ENCODE results near the gene EEPD1.

DNA sequence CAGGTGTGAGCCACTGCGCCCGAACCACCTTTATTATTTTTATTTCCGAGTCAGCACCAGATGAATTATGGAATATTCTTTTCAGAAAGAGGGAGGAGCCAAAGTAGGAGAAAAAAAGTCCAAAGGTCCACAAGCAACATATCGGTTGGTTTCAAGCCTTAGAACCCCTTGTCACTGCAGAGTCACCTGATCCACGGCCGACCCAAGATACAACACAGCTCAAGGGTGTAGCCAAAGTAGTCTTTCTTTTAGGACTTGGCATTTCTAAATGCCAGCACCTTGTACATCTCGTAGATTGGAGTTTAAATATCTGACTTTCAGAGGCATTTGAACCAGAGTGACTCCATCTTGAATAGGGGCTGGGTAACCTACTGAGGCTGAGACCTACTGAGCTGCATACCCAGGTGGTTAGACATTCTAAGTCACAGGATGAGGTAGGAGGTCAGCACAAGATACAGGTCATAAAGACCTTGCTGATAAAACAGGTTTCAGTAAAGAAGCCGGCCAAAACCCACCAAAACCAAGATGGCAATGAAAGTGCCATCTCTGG lies 122.8 kb downstream of the EEPD1 start:
- no peak for TF ChIP-seq POLR2A (IDR thresholded peaks at IDR 0.05)
- TF ChIP-seq, protein P1, sequence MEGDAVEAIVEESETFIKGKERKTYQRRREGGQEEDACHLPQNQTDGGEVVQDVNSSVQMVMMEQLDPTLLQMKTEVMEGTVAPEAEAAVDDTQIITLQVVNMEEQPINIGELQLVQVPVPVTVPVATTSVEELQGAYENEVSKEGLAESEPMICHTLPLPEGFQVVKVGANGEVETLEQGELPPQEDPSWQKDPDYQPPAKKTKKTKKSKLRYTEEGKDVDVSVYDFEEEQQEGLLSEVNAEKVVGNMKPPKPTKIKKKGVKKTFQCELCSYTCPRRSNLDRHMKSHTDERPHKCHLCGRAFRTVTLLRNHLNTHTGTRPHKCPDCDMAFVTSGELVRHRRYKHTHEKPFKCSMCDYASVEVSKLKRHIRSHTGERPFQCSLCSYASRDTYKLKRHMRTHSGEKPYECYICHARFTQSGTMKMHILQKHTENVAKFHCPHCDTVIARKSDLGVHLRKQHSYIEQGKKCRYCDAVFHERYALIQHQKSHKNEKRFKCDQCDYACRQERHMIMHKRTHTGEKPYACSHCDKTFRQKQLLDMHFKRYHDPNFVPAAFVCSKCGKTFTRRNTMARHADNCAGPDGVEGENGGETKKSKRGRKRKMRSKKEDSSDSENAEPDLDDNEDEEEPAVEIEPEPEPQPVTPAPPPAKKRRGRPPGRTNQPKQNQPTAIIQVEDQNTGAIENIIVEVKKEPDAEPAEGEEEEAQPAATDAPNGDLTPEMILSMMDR (IDR thresholded peaks at IDR 0.05): no peak

All from uterus (tissue), 2 donors.